ENCODE results near the gene SYMPK.

Gene SYMPK

DNA sequence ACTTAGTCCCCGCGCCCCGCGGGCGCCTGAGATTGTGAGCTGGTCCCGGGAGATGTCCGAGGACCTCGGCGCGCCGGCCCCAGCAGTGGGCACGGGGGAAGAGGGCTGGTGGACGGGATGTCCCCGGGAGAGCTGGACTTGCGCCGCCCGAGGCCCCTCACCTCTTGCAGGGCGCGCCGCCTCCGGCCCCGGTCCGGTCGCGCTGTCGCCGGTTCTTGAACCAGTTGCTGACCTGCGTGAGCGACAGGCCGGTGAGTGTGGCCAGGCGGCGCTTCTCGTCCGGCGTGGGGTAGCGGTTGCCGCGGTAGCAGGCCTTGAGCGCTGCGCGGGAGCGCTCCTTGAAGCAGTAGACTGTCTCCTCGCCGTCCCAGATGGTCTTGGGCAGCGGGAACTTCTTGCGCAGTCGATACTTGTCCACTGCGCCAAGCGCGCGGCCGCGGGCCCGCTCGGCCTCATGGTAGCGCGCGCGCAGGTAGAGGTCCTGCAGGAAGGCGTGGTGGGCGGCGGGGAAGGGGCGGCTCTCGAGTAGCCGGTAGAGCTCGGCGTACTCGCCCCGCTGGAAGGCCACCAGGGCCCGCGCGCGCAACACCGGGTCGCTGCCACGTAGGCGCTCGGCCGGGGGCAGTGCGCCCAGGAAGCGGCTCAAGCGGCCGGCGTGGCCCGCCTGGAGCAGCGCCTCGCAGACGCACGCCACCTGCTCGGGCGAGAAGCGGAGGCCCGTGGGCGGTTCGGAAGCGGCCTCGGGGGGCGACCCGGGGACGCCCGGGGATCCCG lies 94.9 kb downstream of the SYMPK start:
- peak overlapping the region; percentile 71 for H3K4me3 ChIP-seq (ENCODE audit: low read depth, low read length)
- peak; percentile 27 for DNase-seq (ENCODE audit: low read depth)
- TF ChIP-seq, protein P1, sequence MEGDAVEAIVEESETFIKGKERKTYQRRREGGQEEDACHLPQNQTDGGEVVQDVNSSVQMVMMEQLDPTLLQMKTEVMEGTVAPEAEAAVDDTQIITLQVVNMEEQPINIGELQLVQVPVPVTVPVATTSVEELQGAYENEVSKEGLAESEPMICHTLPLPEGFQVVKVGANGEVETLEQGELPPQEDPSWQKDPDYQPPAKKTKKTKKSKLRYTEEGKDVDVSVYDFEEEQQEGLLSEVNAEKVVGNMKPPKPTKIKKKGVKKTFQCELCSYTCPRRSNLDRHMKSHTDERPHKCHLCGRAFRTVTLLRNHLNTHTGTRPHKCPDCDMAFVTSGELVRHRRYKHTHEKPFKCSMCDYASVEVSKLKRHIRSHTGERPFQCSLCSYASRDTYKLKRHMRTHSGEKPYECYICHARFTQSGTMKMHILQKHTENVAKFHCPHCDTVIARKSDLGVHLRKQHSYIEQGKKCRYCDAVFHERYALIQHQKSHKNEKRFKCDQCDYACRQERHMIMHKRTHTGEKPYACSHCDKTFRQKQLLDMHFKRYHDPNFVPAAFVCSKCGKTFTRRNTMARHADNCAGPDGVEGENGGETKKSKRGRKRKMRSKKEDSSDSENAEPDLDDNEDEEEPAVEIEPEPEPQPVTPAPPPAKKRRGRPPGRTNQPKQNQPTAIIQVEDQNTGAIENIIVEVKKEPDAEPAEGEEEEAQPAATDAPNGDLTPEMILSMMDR (IDR thresholded peaks at IDR 0.05; ENCODE audit: control insufficient read depth, extremely low read depth, insufficient read depth), result no peak

DNA sequence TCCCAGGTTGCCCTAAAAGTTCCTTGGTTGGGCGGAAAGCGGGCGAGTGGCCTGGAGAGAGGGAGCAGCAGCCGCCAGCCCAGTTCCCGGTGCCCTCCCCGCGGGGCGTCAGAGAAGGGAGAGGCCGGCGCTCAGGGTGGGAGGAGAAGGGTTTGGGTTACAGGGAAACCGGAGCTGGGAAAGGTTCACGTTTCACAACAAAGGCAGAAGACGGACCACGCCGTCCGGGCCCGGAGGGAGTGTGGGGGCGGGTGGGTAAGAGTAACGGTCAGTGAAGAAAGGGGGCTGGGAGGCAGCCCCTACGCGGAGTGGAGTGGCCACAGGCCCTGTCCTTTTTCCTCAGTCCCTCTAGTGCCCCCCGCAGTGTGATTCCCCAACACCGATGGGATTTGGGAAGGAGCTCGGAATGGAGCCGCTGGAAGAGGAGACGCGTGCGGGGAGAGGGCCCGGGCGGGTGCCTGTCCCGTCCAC lies 95.5 kb downstream of the SYMPK start:
- TF ChIP-seq, protein P1 (IDR thresholded peaks at IDR 0.05; ENCODE audit: control insufficient read depth, extremely low read depth, insufficient read depth), result no peak
- DNase-seq (ENCODE audit: low read depth), result no peak
- peak overlapping the region; percentile 71 for H3K4me3 ChIP-seq (ENCODE audit: low read depth, low read length)

DNA sequence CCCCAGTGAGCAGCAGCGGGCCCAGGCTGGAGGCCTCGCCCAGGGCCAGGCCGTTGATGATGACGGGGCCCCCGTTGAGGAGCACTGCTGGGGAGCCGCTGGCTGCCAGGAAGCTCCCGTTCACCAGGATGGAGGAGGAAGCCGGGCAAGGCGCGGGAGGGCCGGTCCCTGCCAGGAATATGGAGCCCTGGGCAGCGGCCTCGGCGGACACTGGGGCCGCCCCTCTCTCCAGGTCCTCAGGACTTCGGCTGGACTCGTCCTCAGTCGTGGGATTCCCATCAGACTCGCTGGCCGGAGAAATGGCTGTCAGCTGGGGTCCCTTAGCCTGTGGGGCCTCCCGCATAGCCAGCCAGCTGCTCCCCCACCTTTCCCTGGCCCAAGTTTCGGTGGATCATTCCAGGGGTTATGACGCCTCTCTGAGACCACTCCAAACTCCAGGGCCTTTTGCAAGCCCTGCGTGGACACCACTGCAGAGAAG lies 96.0 kb downstream of the SYMPK start:
- DNase-seq (ENCODE audit: low read depth), result no peak
- H3K4me3 ChIP-seq (ENCODE audit: low read depth, low read length), result peak overlapping the region; percentile 71
- TF ChIP-seq, protein P1 (IDR thresholded peaks at IDR 0.05; ENCODE audit: control insufficient read depth, extremely low read depth, insufficient read depth), result no peak

DNA sequence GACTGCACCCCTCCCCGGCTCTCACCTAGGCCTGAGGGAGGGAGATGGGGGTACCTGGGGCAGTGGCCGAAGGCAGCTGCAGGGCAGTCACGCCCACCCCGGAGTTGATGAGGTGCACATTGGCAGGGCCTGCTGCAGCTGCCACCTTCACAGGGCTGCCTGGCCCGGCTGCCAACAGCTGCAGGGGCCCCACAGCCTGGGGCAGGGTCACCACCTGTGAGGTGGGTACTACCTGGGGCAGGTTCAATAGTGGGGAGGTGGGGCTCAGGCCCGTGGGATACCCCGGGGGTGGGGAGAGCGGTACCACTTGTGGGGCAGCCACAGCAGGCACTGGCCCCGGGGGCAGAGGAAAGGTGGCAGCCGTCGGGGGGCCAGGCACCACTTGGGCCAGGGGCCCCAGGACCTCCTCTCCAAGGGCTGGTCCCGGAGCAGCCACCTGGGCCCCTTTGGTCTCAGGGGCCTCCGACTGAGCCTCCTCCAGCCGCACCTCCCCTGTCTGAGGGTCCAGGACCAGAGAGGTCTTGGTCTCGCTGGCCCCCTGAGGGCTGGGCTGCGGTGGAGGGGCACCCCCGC lies 96.6 kb downstream of the SYMPK start:
- no peak for DNase-seq (ENCODE audit: low read depth)
- TF ChIP-seq, protein P1 (IDR thresholded peaks at IDR 0.05; ENCODE audit: control insufficient read depth, extremely low read depth, insufficient read depth), result no peak
- no peak overlapping the region; the same call in 1 of the 2 replicates for H3K4me3 ChIP-seq (ENCODE audit: low read depth, low read length)

DNA sequence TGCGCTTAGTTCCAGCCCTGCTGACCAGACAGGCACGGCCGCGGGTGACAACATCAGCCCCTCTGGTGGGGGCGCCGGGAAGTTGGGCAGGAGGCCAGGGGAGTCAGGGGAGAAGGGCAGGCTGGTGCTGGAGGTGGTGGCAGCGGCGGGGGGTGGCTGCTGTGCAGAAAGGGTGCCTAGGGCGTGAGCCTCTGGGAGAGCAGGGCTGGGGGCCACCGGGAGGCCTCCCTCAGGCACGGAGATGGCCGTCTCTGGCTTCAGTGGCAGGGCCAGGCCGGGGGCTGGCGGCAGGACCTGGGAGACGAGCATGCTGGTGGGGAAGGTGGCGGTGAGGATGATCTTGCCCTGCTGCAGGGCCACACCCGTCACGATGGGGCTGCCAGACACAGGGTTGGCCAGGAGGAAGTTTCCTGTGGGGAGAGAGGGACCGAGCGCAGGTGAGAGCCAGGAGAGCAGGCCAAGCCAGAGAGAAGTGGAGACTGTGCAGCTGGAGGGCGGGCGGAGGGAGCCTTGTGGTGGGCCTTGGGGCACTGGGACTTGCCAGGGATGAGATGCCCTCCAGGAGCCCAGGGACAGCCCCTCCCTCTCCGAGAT lies 97.1 kb downstream of the SYMPK start:
- no peak for DNase-seq (ENCODE audit: low read depth)

More for the DNA sequence above, 97.1 kb downstream of the SYMPK start:
- TF ChIP-seq, protein P1 (IDR thresholded peaks at IDR 0.05; ENCODE audit: control insufficient read depth, extremely low read depth, insufficient read depth), result no peak
- no peak overlapping the region for H3K4me3 ChIP-seq (ENCODE audit: low read depth, low read length)
